Uterus (tissue), 4 donors: ENCODE results near the gene CYSLTR1. TPM values are rescaled to one million over a fixed set of nuclear protein-coding genes. Genes with fewer than 3 reads are reported as not detected.

Source experiments
- DNase-seq, 2 donors: peaks; one replicate each; pipeline ENCODE4 v3.0.0-alpha.2; 2019 to 2020
- H3K27ac ChIP-seq, 2 donors: fragments of 200-600 bp; sonication (generic); 1 replicate in 1 of 2; 2 replicates in 1 of 2; pipeline ENCODE4 v1.5.1; 2016 to 2018
- H3K27me3 ChIP-seq, 2 donors: fragments of 200-600 bp; sonication (generic); one replicate each; pipeline ENCODE4 v1.5.1; 2018 to 2019; ENCODE audit warnings: control low read depth in 1 of 2
- H3K36me3 ChIP-seq, 2 donors: fragments of 200-600 bp; sonication (generic); one replicate each; pipeline ENCODE4 v1.5.1; 2019; ENCODE audit warnings: control low read depth in 1 of 2
- H3K4me1 ChIP-seq, 2 donors: fragments of 200-600 bp; sonication (generic); one replicate each; pipeline ENCODE4 v1.5.1; 2018 to 2019; ENCODE audit warnings: control low read depth in 1 of 2
- H3K4me3 ChIP-seq, 2 donors: fragments of 200-600 bp; sonication (generic); 1 replicate in 1 of 2; 2 replicates in 1 of 2; pipeline ENCODE4 v1.5.1; 2018 to 2019; ENCODE audit warnings: mild to moderate bottlenecking in 1 of 2
- H3K9me3 ChIP-seq, 2 donors: fragments of 200-600 bp; sonication (generic); one replicate each; pipeline ENCODE4 v1.5.1; 2019; ENCODE audit warnings: control low read depth in 1 of 2
- CTCF ChIP-seq, 4 experiments: fragments of 200-600 bp in 2 of 4; fragments of 450-650 bp in 2 of 4; sonication (generic) in 2 of 4; IDR thresholded peaks; one replicate each; pipeline ENCODE4 v1.5.1; 2016 to 2019; ENCODE audit warnings: antibody characterized with exemption in 4 of 4, mild to moderate bottlenecking in 2 of 4, moderate library complexity in 1 of 4
- POLR2A ChIP-seq, 2 donors: fragments of 450-650 bp; IDR thresholded peaks; one replicate each; pipeline ENCODE4 v1.6.1; 2016; ENCODE audit warnings: antibody characterized with exemption in 2 of 2, mild to moderate bottlenecking in 1 of 2, moderate library complexity in 1 of 2
- intact Hi-C: fragments of 100-400 bp; cut with DNase I; formaldehyde crosslinking; loops from one replicate; pipeline ENCODE4 v1.15.1; 2023; ENCODE audit warnings: low total_unique reads
- total RNA-seq, 4 donors: library from RNA; depleted of rRNA in 3 of 4; stranded (reverse); fragments of >200 nt in 3 of 4; gene quantifications; one replicate each; pipeline versions ENCODE4 v1.1.0 to v1.2.4, GENCODE V29; 2014 to 2023
- donor health status: DM: yes; HTN: yes; CAD: no.

CYSLTR1 gene
- 10 to 100 TPM in 1 of 4 donors, 1 to 10 TPM in 2, under 1 TPM in 1; under 0.01 to 21.2 (median 2.5) TPM for total RNA-seq

GRCh38 chrX:78327370-78328086, at the start of gene CYSLTR1:
Gene CYSLTR1, minus strand, starts transcription at chrX:78327611. Its CDS starts 53,865 bp downstream, at chrX:78273746.
- Histone ChIP-seq H3K4me1 (no peaks in the 10 kb centered on the region), H3K4me3 (no peak within 1 kb of the TSS)

GRCh38 chrX:78377186-78377585, 49.8 kb upstream of the CYSLTR1 start:
- intact Hi-C loops: no loop called here
- Histone ChIP-seq H3K4me3 (no peak overlapping the region), H3K9me3 (no peaks in the 10 kb centered on the region), H3K27ac (no peak overlapping the region), H3K27me3 (no peaks in the 10 kb centered on the region), H3K4me1 (no peaks in the 10 kb centered on the region), H3K36me3 (no peaks in the 10 kb centered on the region)
- no peak for TF ChIP-seq CTCF (IDR thresholded peaks at IDR 0.05)
- no peak for DNase-seq

More at GRCh38 chrX:78327370-78328086, at the start of gene CYSLTR1:
- intact Hi-C loops: no loop called here
- Histone ChIP-seq H3K9me3 (no peaks in the 10 kb centered on the region), H3K36me3 (no peaks in the 10 kb centered on the region), H3K27me3 (no peaks in the 10 kb centered on the region), H3K27ac (peak within 1 kb of the TSS in 1 of 2 donors; percentile 23)
- no peak for DNase-seq
- no peak for TF ChIP-seq CTCF (IDR thresholded peaks at IDR 0.05)
- TF ChIP-seq POLR2A (IDR thresholded peaks at IDR 0.05): no peak

GRCh38 chrX:78375894-78376293, 48.5 kb upstream of the CYSLTR1 start:
- Histone ChIP-seq H3K4me1 (no peaks in the 10 kb centered on the region), H3K27me3 (no peaks in the 10 kb centered on the region), H3K9me3 (no peaks in the 10 kb centered on the region), H3K4me3 (no peak overlapping the region), H3K36me3 (no peaks in the 10 kb centered on the region), H3K27ac (no peak overlapping the region)
- DNase-seq: no peak
- intact Hi-C loops: no loop called here
- TF ChIP-seq CTCF (IDR thresholded peaks at IDR 0.05): no peak
- no peak for TF ChIP-seq POLR2A (IDR thresholded peaks at IDR 0.05)

- H3K36me3 ChIP-seq: no peaks in the 10 kb centered on the region
- TF ChIP-seq CTCF (IDR thresholded peaks at IDR 0.05) (no peak), POLR2A (IDR thresholded peaks at IDR 0.05) (no peak)
- no peaks in the 10 kb centered on the region for H3K9me3 ChIP-seq
- no peak for DNase-seq
- no peak overlapping the region for H3K27ac ChIP-seq
- H3K27me3 ChIP-seq: no peaks in the 10 kb centered on the region
- no peaks in the 10 kb centered on the region for H3K4me1 ChIP-seq
- intact Hi-C loops: no loop called here
- no peak overlapping the region for H3K4me3 ChIP-seq
These were observed 39.2 kb upstream of the CYSLTR1 start for GRCh38 chrX:78366576-78366975.

- Histone ChIP-seq H3K27ac (no peak overlapping the region), H3K4me1 (no peaks in the 10 kb centered on the region), H3K36me3 (no peaks in the 10 kb centered on the region), H3K27me3 (no peaks in the 10 kb centered on the region), H3K9me3 (no peaks in the 10 kb centered on the region), H3K4me3 (no peak overlapping the region)
- intact Hi-C loops: no loop called here
- no peak for DNase-seq
- TF ChIP-seq CTCF (IDR thresholded peaks at IDR 0.05): no peak
These were observed 30.1 kb upstream of the CYSLTR1 start for GRCh38 chrX:78357342-78358055.
